ENCODE measurements around the gene ME2. TPM values are rescaled to one million over a fixed set of nuclear protein-coding genes. Genes with fewer than 3 reads are reported as not detected.

Gene ME2
- polyA plus RNA-seq, 1 experiment = 21.9 TPM

GRCh38 chr18:50836521-50836957 is 42.4 kb upstream of the ME2 start:
- no peak for DNase-seq (ENCODE audit: low read depth)
- no peaks in the 10 kb centered on the region for H3K36me3 ChIP-seq (ENCODE audit: control insufficient read depth, insufficient read depth, low read length)
- CTCF ChIA-PET = interaction anchor here (1.1 kb wide), 1 partner anchor 9 kb away, joined by 4 read pairs; no protein-coding TSS in a partner anchor
- TF ChIP-seq CTCF (IDR thresholded peaks at IDR 0.05; ENCODE audit: insufficient read depth, low read depth, low read length) = no peak
- H3K4me3 ChIP-seq (ENCODE audit: low read depth, low read length) = no peak overlapping the region
- peaks cover 2% of the 10 kb centered on the region; the same call in 1 of the 2 replicates for H3K27me3 ChIP-seq (ENCODE audit: control insufficient read depth, insufficient read depth, low read length)
- POLR2A ChIA-PET = no interaction called here

GRCh38 chr18:50839341-50839740 is 39.6 kb upstream of the ME2 start:
- Histone ChIP-seq H3K36me3 (ENCODE audit: control insufficient read depth, insufficient read depth, low read length) (no peaks in the 10 kb centered on the region), H3K27me3 (ENCODE audit: control insufficient read depth, insufficient read depth, low read length) (no peaks in the 10 kb centered on the region; the same call in 1 of the 2 replicates), H3K4me3 (ENCODE audit: low read depth, low read length) (no peak overlapping the region)
- ChIA-PET CTCF (interaction anchor here (1.2 kb wide), 1 partner anchor 212 kb away, joined by 3 read pairs; no protein-coding TSS in a partner anchor), POLR2A (no interaction called here)
- no peak for TF ChIP-seq CTCF (IDR thresholded peaks at IDR 0.05; ENCODE audit: insufficient read depth, low read depth, low read length)
- DNase-seq (ENCODE audit: low read depth) = no peak

GRCh38 chr18:50839996-50840395 is 38.9 kb upstream of the ME2 start:
- CTCF ChIA-PET = interaction anchor here (0.7 kb wide), 1 partner anchor 24 kb away, joined by 3 read pairs; no protein-coding TSS in a partner anchor
- no peak for TF ChIP-seq CTCF (IDR thresholded peaks at IDR 0.05; ENCODE audit: insufficient read depth, low read depth, low read length)

GRCh38 chr18:50842846-50843245 is 36.1 kb upstream of the ME2 start:
- ChIA-PET CTCF (no interaction called here), POLR2A (no interaction called here)
- no peaks in the 10 kb centered on the region; the same call in 1 of the 2 replicates for H3K27me3 ChIP-seq (ENCODE audit: control insufficient read depth, insufficient read depth, low read length)
- TF ChIP-seq CTCF (IDR thresholded peaks at IDR 0.05; ENCODE audit: insufficient read depth, low read depth, low read length) = no peak
- no peak for DNase-seq (ENCODE audit: low read depth)
- H3K4me3 ChIP-seq (ENCODE audit: low read depth, low read length) = no peak overlapping the region
- H3K36me3 ChIP-seq (ENCODE audit: control insufficient read depth, insufficient read depth, low read length) = no peaks in the 10 kb centered on the region

More at GRCh38 chr18:50839996-50840395, 38.9 kb upstream of the ME2 start:
- H3K27me3 ChIP-seq (ENCODE audit: control insufficient read depth, insufficient read depth, low read length) = no peaks in the 10 kb centered on the region; the same call in 1 of the 2 replicates
- no peaks in the 10 kb centered on the region for H3K36me3 ChIP-seq (ENCODE audit: control insufficient read depth, insufficient read depth, low read length)
- H3K4me3 ChIP-seq (ENCODE audit: low read depth, low read length) = no peak overlapping the region
- POLR2A ChIA-PET = no interaction called here
- DNase-seq (ENCODE audit: low read depth) = no peak

GRCh38 chr18:50844554-50844953 is 34.4 kb upstream of the ME2 start:
- CTCF ChIA-PET = interaction anchor here (1.2 kb wide), 1 partner anchor 8 kb away, joined by 4 read pairs; no protein-coding TSS in a partner anchor
- POLR2A ChIA-PET = no interaction called here
- no peak for DNase-seq (ENCODE audit: low read depth)
- Histone ChIP-seq H3K36me3 (ENCODE audit: control insufficient read depth, insufficient read depth, low read length) (no peaks in the 10 kb centered on the region), H3K27me3 (ENCODE audit: control insufficient read depth, insufficient read depth, low read length) (no peaks in the 10 kb centered on the region; the same call in 1 of the 2 replicates), H3K4me3 (ENCODE audit: low read depth, low read length) (no peak overlapping the region)
- no peak for TF ChIP-seq CTCF (IDR thresholded peaks at IDR 0.05; ENCODE audit: insufficient read depth, low read depth, low read length)

All from BJ (cell line).